GM21619 (cell line): ENCODE measurements around the gene DDX1.
"Not testable (repeated sequence)": the region's sequence is repeated elsewhere in the genome, so short reads cannot be mapped to it uniquely, and the experiment has no call there.

Source experiments
- ATAC-seq: cut with Tn5 transposase; IDR thresholded peaks from one replicate; pipeline ENCODE4 v1.9.1; 2021; ENCODE audit not compliant: unreplicated experiment

DDX1 gene

GRCh38 chr2:15591692-15592463 is at the start of gene DDX1:
TSS of gene DDX1 (plus strand) at chr2:15591868. CDS start at chr2:15591934, 66 bp downstream.
- peak; percentile 90 for ATAC-seq

GRCh38 chr2:15542269-15542668 is 49.4 kb upstream of the DDX1 start:
- not testable (repeated sequence) for ATAC-seq

- ATAC-seq = no peak
Measured at GRCh38 chr2:15543053-15543452, 48.6 kb upstream of the DDX1 start.

GRCh38 chr2:15543541-15543940 is 48.1 kb upstream of the DDX1 start:
- no peak for ATAC-seq

- ATAC-seq = no peak
Measured at GRCh38 chr2:15544227-15544626, 47.4 kb upstream of the DDX1 start.

- no peak for ATAC-seq
Measured at GRCh38 chr2:15546297-15547098, 45.2 kb upstream of the DDX1 start.

- no peak for ATAC-seq
Measured at GRCh38 chr2:15547115-15547876, 44.4 kb upstream of the DDX1 start.

- ATAC-seq = no peak
Measured at GRCh38 chr2:15548974-15549373, 42.7 kb upstream of the DDX1 start.

- ATAC-seq = no peak
Measured at GRCh38 chr2:15553519-15553918, 38.1 kb upstream of the DDX1 start.

- ATAC-seq = no peak
Measured at GRCh38 chr2:15553951-15554350, 37.7 kb upstream of the DDX1 start.

GRCh38 chr2:15554525-15555218 is 37.0 kb upstream of the DDX1 start:
- ATAC-seq = no peak

GRCh38 chr2:15555760-15556193 is 35.9 kb upstream of the DDX1 start:
- ATAC-seq = no peak

- no peak for ATAC-seq
Measured at GRCh38 chr2:15556311-15556930, 35.2 kb upstream of the DDX1 start.

- no peak for ATAC-seq
Measured at GRCh38 chr2:15557887-15558311, 33.8 kb upstream of the DDX1 start.

- no peak for ATAC-seq
Measured at GRCh38 chr2:15559379-15560139, 32.1 kb upstream of the DDX1 start.

GRCh38 chr2:15560140-15560987 is 31.3 kb upstream of the DDX1 start:
- ATAC-seq = peak; percentile 37

GRCh38 chr2:15560988-15561573 is 30.6 kb upstream of the DDX1 start, which contains the start of gene NBAS:
TSS of gene NBAS (minus strand) at chr2:15561334. CDS start at chr2:15561304, 30 bp downstream.
- peak; percentile 88 for ATAC-seq
